Peyer's patch (tissue), 4 donors: Measurements from ENCODE around the gene CRYL1.

Source experiments
- POLR2A ChIP-seq, 2 donors: fragments of 450-650 bp; IDR thresholded peaks; one replicate each; pipeline ENCODE4 v1.5.1; 2017; ENCODE audit warnings: antibody characterized with exemption in 2 of 2, mild to moderate bottlenecking in 2 of 2, moderate library complexity in 2 of 2
- TF ChIP-seq, protein P1 (sequence below), 6 experiments: fragments of 450-650 bp in 4 of 6; fragments of 200-600 bp in 2 of 6; sonication (generic) in 1 of 6; IDR thresholded peaks; one replicate each; pipeline ENCODE4 v1.5.1; 2017 to 2019; ENCODE audit warnings: antibody characterized with exemption in 6 of 6, mild to moderate bottlenecking in 3 of 6, moderate library complexity in 1 of 6

DNA sequence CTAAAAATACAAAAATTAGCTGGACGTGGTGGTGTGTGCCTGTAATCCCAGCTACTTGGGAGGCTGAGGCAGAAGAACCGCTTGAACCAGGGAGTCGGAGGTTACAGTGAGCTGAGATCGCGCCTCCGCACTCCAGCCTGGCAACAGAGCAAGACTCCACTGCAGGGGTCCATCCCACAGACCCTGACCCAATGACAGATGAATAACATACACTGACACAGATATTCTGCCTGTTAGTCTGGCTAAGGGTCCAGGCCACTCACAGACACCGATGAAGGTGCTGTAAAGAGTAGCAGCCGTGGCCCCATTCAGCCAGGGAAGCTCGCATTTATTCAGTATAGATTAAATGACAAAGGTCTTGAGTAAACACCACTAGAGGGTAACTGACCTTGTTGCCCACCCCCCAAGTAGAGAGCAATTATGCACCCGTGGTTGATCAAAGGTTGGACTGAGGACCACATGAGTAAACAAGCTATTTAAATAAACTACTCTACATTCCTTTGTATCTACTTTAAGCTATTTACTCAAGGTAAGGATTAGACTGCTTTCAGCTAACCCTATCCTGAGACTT lies 8.5 kb upstream of the CRYL1 start:
- TF ChIP-seq, protein P1, sequence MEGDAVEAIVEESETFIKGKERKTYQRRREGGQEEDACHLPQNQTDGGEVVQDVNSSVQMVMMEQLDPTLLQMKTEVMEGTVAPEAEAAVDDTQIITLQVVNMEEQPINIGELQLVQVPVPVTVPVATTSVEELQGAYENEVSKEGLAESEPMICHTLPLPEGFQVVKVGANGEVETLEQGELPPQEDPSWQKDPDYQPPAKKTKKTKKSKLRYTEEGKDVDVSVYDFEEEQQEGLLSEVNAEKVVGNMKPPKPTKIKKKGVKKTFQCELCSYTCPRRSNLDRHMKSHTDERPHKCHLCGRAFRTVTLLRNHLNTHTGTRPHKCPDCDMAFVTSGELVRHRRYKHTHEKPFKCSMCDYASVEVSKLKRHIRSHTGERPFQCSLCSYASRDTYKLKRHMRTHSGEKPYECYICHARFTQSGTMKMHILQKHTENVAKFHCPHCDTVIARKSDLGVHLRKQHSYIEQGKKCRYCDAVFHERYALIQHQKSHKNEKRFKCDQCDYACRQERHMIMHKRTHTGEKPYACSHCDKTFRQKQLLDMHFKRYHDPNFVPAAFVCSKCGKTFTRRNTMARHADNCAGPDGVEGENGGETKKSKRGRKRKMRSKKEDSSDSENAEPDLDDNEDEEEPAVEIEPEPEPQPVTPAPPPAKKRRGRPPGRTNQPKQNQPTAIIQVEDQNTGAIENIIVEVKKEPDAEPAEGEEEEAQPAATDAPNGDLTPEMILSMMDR (IDR thresholded peaks at IDR 0.05) = no peak
- no peak for TF ChIP-seq POLR2A (IDR thresholded peaks at IDR 0.05)
